OCI-LY1 (cell line): ENCODE data around the gene TCERG1L.

Source experiments
- H2AFZ ChIP-seq: fragments of 200-600 bp; sonication (generic), shearing (Covaris generic); 2 replicates; pipeline ENCODE4 v1.6.0; 2014; ENCODE audit warnings: antibody characterized with exemption, mild to moderate bottlenecking, low read length
- H3F3A ChIP-seq: fragments of 200-600 bp; sonication (generic), shearing (Covaris generic); 2 replicates; pipeline ENCODE4 v1.6.0; 2014; ENCODE audit warnings: mild to moderate bottlenecking, antibody characterized with exemption, low read length, moderate library complexity; ENCODE audit not compliant: insufficient read depth
- H3K27ac ChIP-seq: fragments of 200-600 bp; sonication (generic); 2 replicates; pipeline ENCODE4 v1.5.1; 2014; ENCODE audit warnings: low read length, mixed run types, mild to moderate bottlenecking, low read depth; ENCODE audit not compliant: poor library complexity, severe bottlenecking
- H3K27me3 ChIP-seq: fragments of 200-600 bp; sonication (generic); 2 replicates; pipeline ENCODE4 v1.6.0; 2014; ENCODE audit warnings: antibody characterized with exemption, mild to moderate bottlenecking, low read length, moderate library complexity; ENCODE audit not compliant: insufficient read depth
- H3K36me3 ChIP-seq: fragments of 200-600 bp; sonication (generic); 2 replicates; pipeline ENCODE4 v1.6.1; 2014; ENCODE audit warnings: mild to moderate bottlenecking, antibody characterized with exemption, low read length, moderate library complexity, mixed read lengths; ENCODE audit not compliant: insufficient read depth
- H3K4me1 ChIP-seq: fragments of 200-600 bp; sonication (generic); 2 replicates; pipeline ENCODE4 v1.5.1; 2014; ENCODE audit warnings: mild to moderate bottlenecking, low read length, moderate library complexity; ENCODE audit not compliant: insufficient read depth, severe bottlenecking
- H3K4me2 ChIP-seq: fragments of 200-600 bp; sonication (generic), shearing (Covaris generic); 2 replicates; pipeline ENCODE4 v1.6.1; 2014; ENCODE audit warnings: low read length
- H3K4me3 ChIP-seq: fragments of 200-600 bp; sonication (generic); 2 replicates; pipeline ENCODE4 v1.5.1; 2014; ENCODE audit warnings: low read length, low read depth, mild to moderate bottlenecking, mixed read lengths; ENCODE audit not compliant: poor library complexity, severe bottlenecking
- H3K79me2 ChIP-seq: fragments of 200-600 bp; shearing (Covaris generic); 2 replicates; pipeline ENCODE4 v1.6.1; 2016; ENCODE audit warnings: mixed run types, low read length, mixed read lengths; ENCODE audit not compliant: insufficient read depth
- H3K9ac ChIP-seq: fragments of 200-600 bp; sonication (generic), shearing (Covaris generic); 2 replicates; pipeline ENCODE4 v1.6.1; 2014; ENCODE audit warnings: mild to moderate bottlenecking, low read length, mixed read lengths
- H3K9me2 ChIP-seq: fragments of 200-600 bp; sonication (generic), shearing (Covaris generic); 2 replicates; pipeline ENCODE4 v1.6.1; 2014; ENCODE audit warnings: low read depth, mild to moderate bottlenecking, low read length, mixed read lengths
- H3K9me3 ChIP-seq: fragments of 200-600 bp; shearing (Covaris generic); 2 replicates; pipeline ENCODE4 v1.6.1; 2014; ENCODE audit warnings: low read length, mixed read lengths
- H4K20me1 ChIP-seq: fragments of 200-600 bp; sonication (generic), shearing (Covaris generic); 2 replicates; pipeline ENCODE4 v1.6.0; 2016; ENCODE audit warnings: mild to moderate bottlenecking, low read length; ENCODE audit not compliant: insufficient read depth
- CTCF ChIP-seq: fragments of 200-600 bp; sonication (generic), shearing (Covaris generic); IDR thresholded peaks from 2 replicates; pipeline ENCODE4 v1.5.1; 2017; ENCODE audit warnings: mild to moderate bottlenecking, antibody characterized with exemption, low read length, moderate library complexity, mixed read lengths
- EZH2 ChIP-seq: fragments of 200-600 bp; sonication (generic), shearing (Covaris generic); IDR thresholded peaks from 2 replicates; pipeline ENCODE4 v1.8.0; 2017; ENCODE audit warnings: borderline replicate concordance, mixed run types, mild to moderate bottlenecking, antibody characterized with exemption, low read length, moderate library complexity, mixed read lengths

Gene TCERG1L

GRCh38 chr10:131275691-131276090 lies 35.8 kb downstream of the TCERG1L start:
- no peaks in the 10 kb centered on the region for H3K9me3 ChIP-seq
- no peak overlapping the region for H3K4me2 ChIP-seq
- H3K36me3 ChIP-seq, result no peaks in the 10 kb centered on the region
- H3K4me3 ChIP-seq, result no peak overlapping the region
- H3K9me2 ChIP-seq, result no peaks in the 10 kb centered on the region
- H3K9ac ChIP-seq, result no peak overlapping the region
- no peaks in the 10 kb centered on the region for H4K20me1 ChIP-seq
- no peaks in the 10 kb centered on the region for H3K27me3 ChIP-seq
- H3K4me1 ChIP-seq, result no peaks in the 10 kb centered on the region
- H3K79me2 ChIP-seq, result no peaks in the 10 kb centered on the region
- H3K27ac ChIP-seq, result no peak overlapping the region
- TF ChIP-seq CTCF (no peak), EZH2 (no peak)
- H3F3A ChIP-seq, result no peaks in the 10 kb centered on the region
- no peak overlapping the region for H2AFZ ChIP-seq

DNA sequence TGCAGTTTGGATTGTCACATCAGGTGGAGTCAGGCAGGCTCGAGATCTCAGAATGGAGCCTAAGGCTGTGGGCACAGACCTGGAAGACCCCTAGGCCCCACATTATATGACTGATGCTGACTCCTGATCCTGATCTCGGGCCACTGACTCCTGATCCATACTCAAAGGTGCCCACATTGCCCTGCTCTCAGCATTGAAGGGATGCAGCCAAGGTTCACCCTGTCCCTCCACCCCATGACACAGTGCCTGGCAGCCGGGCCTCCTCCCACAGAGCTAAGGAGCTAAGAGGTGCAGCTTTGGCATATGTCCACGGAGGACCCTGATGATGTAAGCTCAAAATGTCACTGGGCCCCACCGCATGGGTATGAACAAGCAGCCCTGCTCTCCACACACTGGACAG lies 36.6 kb downstream of the TCERG1L start:
- Histone ChIP-seq H3K9me3 (no peaks in the 10 kb centered on the region), H3K4me1 (no peaks in the 10 kb centered on the region), H3K9me2 (no peaks in the 10 kb centered on the region), H4K20me1 (no peaks in the 10 kb centered on the region), H3K4me2 (no peak overlapping the region), H3K36me3 (no peaks in the 10 kb centered on the region), H3K4me3 (no peak overlapping the region), H3F3A (no peaks in the 10 kb centered on the region), H3K79me2 (no peaks in the 10 kb centered on the region), H3K9ac (no peak overlapping the region), H2AFZ (no peak overlapping the region), H3K27me3 (no peaks in the 10 kb centered on the region), H3K27ac (no peak overlapping the region)
- TF ChIP-seq CTCF (no peak), EZH2 (no peak)

- H3K9me3 ChIP-seq, result no peaks in the 10 kb centered on the region
- no peaks in the 10 kb centered on the region; the same call in 1 of the 2 replicates for H3K27me3 ChIP-seq
- no peak overlapping the region for H3K4me3 ChIP-seq
- no peak overlapping the region for H3K4me2 ChIP-seq
- TF ChIP-seq EZH2 (no peak), CTCF (no peak)
- H3K9me2 ChIP-seq, result no peaks in the 10 kb centered on the region
- H3K27ac ChIP-seq, result no peak overlapping the region
- no peaks in the 10 kb centered on the region for H3K79me2 ChIP-seq
- H2AFZ ChIP-seq, result no peak overlapping the region
- H3K36me3 ChIP-seq, result no peaks in the 10 kb centered on the region
- no peaks in the 10 kb centered on the region for H4K20me1 ChIP-seq
- no peaks in the 10 kb centered on the region for H3F3A ChIP-seq
- H3K4me1 ChIP-seq, result no peaks in the 10 kb centered on the region
- no peak overlapping the region for H3K9ac ChIP-seq
Observed at GRCh38 chr10:131274133-131274880, 37.2 kb downstream of the TCERG1L start.
